ENCODE data around the gene PTOV1. TPM values are rescaled to one million over a fixed set of nuclear protein-coding genes. Genes with fewer than 3 reads are reported as not detected.

Gene PTOV1
- total and polyA plus RNA-seq, 2 of the 13 experiments (the other 11 are each of a cell fraction or from before 2014, with no cell fraction given) = 63.5 to 68.5 TPM

DNA sequence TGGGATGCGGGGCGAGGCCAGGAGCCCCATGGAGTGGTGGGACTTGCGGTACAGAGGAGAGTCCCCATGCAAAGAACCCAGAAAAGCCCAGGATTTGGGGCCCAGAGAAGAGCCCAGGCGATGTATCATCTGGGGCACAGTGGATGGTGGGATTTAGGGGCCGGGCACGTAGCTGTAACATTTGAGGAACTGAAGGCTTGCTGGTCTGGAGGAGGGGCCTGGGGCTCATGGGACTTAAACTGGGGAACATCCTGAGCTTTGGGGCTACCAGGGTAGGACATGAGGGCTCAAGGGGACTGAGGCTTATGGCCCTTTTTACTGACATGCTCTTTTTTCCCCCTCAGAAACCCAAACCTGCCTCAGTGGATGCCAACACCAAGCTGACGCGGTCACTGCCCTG, 19.4 kb upstream of the PTOV1 start:
- Histone ChIP-seq H4K20me1 (ENCODE audit: insufficient read depth, low read length) (no peaks in the 10 kb centered on the region), H3K27ac (ENCODE audit: extremely low read length, insufficient read depth, low read length) (no peak overlapping the region), H2AFZ (ENCODE audit: low read length) (no peak overlapping the region), H3K4me3 (replicated peaks in 1 of 3; ENCODE audit: insufficient read depth in 1 of 3, low read depth in 2 of 3, low read length in 3 of 3) (no peak overlapping the region), H3K4me1 (ENCODE audit: insufficient read depth, low read length) (no peaks in the 10 kb centered on the region), H3K36me3 (replicated peaks in 1 of 2; ENCODE audit: control insufficient read depth in 1 of 2, insufficient read depth in 2 of 2, low read length in 2 of 2) (peaks cover 32 to 58% of the 10 kb centered on the region in 2 experiments), H3K9ac (ENCODE audit: insufficient read depth, low read depth, low read length) (no peak overlapping the region), H3K9me3 (ENCODE audit: low read length) (no peaks in the 10 kb centered on the region), H3K4me2 (ENCODE audit: low read depth, low read length) (no peak overlapping the region), H3K27me3 (ENCODE audit: control insufficient read depth in 1 of 2, insufficient read depth in 2 of 2, low read length in 2 of 2) (no peaks in the 10 kb centered on the region), H3K79me2 (ENCODE audit: insufficient read depth, low read length) (no peaks in the 10 kb centered on the region)
- FAIRE-seq (no peak), DNase-seq (ENCODE audit: low spot score) (no peak), ATAC-seq (no peak)
- intact Hi-C loops (cut with micrococcal nuclease; ENCODE audit: unreplicated experiment) = no loop called here
- BruUV-seq (replicated peaks) = no TSS peak
- TF ChIP-seq GPBP1L1 (CRISPR knock-in tag; IDR thresholded peaks at IDR 0.05) (no peak), ARNT2 (CRISPR knock-in tag; IDR thresholded peaks at IDR 0.05; ENCODE audit: low read depth) (no peak), CREBL2 (CRISPR knock-in tag; IDR thresholded peaks at IDR 0.05; ENCODE audit: borderline replicate concordance) (no peak), ARNTL (CRISPR knock-in tag; IDR thresholded peaks at IDR 0.05) (no peak)
- ChIA-PET CTCF (ENCODE audit: low intra/inter-chr PET ratio, low total read pairs) (no interaction called here), POLR2A (no interaction called here)
- in situ Hi-C loops (cut with HindIII; ENCODE audit: extremely low pct_ligation_motif_present, low pct_unique_long_range_greater_than_20kb) = no loop called here
- 98% methylated on average over 4 of the region's 8 CpGs for WGBS (ENCODE audit: low lambda C conversion rate)

- no peaks in the 10 kb centered on the region for H4K20me1 ChIP-seq (ENCODE audit: insufficient read depth, low read length)
- no peak overlapping the region for H3K4me2 ChIP-seq (ENCODE audit: low read depth, low read length)
- peaks cover 31 to 59% of the 10 kb centered on the region in 2 experiments for H3K36me3 ChIP-seq (replicated peaks in 1 of 2; ENCODE audit: control insufficient read depth in 1 of 2, insufficient read depth in 2 of 2, low read length in 2 of 2)
- H3K4me1 ChIP-seq (ENCODE audit: insufficient read depth, low read length) = no peaks in the 10 kb centered on the region
- no peak overlapping the region for H2AFZ ChIP-seq (ENCODE audit: low read length)
- intact Hi-C loops (cut with micrococcal nuclease; ENCODE audit: unreplicated experiment) (no loop called here), in situ Hi-C loops (cut with HindIII; ENCODE audit: extremely low pct_ligation_motif_present, low pct_unique_long_range_greater_than_20kb) (no loop called here)
- 95% methylated on average over 6 of the region's 9 CpGs for WGBS (ENCODE audit: low lambda C conversion rate)
- DNase-seq (ENCODE audit: low spot score) = no peak
- POLR2A ChIA-PET = no interaction called here
- no peak overlapping the region for H3K4me3 ChIP-seq (replicated peaks in 1 of 3; ENCODE audit: insufficient read depth in 1 of 3, low read depth in 2 of 3, low read length in 3 of 3)
- TF ChIP-seq SMARCE1 (IDR thresholded peaks at IDR 0.05; ENCODE audit: borderline replicate concordance) (no peak), SRSF9 (IDR thresholded peaks at IDR 0.05; ENCODE audit: borderline replicate concordance, insufficient read depth, low read depth, low read length, poor library complexity, severe bottlenecking) (no peak), GTF3A (CRISPR knock-in tag; conservative IDR thresholded peaks at IDR 0.05) (no peak), ZNF256 (CRISPR knock-in tag; conservative IDR thresholded peaks at IDR 0.05) (no peak), ZNF44 (CRISPR knock-in tag; IDR thresholded peaks at IDR 0.05) (no peak), CHCHD3 (CRISPR knock-in tag; IDR thresholded peaks at IDR 0.05) (no peak), ZNF546 (CRISPR knock-in tag; conservative IDR thresholded peaks at IDR 0.05) (no peak)
- no peak overlapping the region for H3K27ac ChIP-seq (ENCODE audit: extremely low read length, insufficient read depth, low read length)
- no peaks in the 10 kb centered on the region for H3K79me2 ChIP-seq (ENCODE audit: insufficient read depth, low read length)
- CTCF ChIA-PET (ENCODE audit: low intra/inter-chr PET ratio, low total read pairs) = no interaction called here
- FAIRE-seq = no peak
- ATAC-seq = no peak
- no peak overlapping the region for H3K9ac ChIP-seq (ENCODE audit: insufficient read depth, low read depth, low read length)
- H3K9me3 ChIP-seq (ENCODE audit: low read length) = no peaks in the 10 kb centered on the region
- H3K27me3 ChIP-seq (ENCODE audit: control insufficient read depth in 1 of 2, insufficient read depth in 2 of 2, low read length in 2 of 2) = no peaks in the 10 kb centered on the region
- BruUV-seq (replicated peaks) = TSS peak; percentile 43
These were observed 18.4 kb upstream of the PTOV1 start for GRCh38 chr19:49832556-49832955.

Measured in HepG2 (cell line).